ENCODE data around the gene CPM.

DNA sequence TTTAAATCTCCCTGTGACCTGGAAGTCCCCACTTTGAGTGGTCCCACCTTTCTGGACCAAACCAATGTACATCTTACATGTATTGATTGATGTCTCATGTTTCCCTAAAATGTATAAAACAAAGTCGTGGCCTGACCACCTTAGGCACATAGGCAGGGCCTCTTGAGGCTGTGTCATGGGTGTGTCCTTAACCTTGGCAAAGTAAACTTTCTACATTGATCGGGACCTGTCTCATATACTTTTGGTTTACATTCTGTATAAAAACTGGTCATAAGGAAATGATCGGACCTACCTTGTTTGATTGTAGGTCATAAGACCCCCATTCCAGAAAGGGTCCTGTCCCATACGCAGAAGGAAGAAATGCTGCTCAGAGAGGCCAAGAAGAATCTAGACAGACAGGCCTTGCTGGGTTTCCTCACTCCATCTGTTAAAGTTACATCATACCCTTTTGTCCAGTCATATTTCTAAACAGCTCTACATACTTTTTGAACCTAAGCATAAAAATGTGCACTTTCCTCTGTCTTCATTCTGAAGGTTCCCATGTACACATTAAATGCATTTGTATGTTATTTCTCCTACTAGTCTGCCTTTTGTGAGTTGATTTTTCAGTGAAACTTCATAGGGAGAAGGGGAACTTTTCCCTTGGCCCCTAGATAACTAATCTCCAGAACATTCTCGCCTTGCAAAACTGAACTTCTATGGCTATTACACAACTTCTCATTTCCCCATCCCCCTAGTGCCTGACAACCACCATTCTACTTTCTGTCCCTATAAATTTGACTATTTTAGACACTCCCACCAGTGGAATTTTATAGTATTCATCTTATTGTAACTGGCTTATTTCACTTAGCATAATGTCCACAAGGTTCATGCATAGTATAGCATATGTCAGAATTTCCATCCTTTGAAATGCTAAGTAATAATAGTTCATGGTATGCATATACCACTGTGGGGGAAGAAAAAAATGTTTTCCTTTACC lies 30.2 kb upstream of the CPM start:
- no peak for TF ChIP-seq CTCF (conservative IDR thresholded peaks at IDR 0.05)
- no peak for TF ChIP-seq ZFX (IDR thresholded peaks at IDR 0.05)
